ENCODE data around the gene TCAP. TPM values are rescaled to one million over a fixed set of nuclear protein-coding genes. Genes with fewer than 3 reads are reported as not detected.

Gene TCAP
- total and polyA plus RNA-seq, 2 donors (not counting 1 experiment from before 2014, with no cell fraction given): 0.05 to 0.17 TPM

- Histone ChIP-seq H3K36me3 (ENCODE audit: control insufficient read depth, insufficient read depth, low read length) (no peaks in the 10 kb centered on the region), H2AFZ (ENCODE audit: low read length) (no peak overlapping the region), H4K20me1 (ENCODE audit: control insufficient read depth, extremely low read depth, insufficient read depth, low read length) (no peaks in the 10 kb centered on the region)
These were observed 11.4 kb upstream of the TCAP start for GRCh38 chr17:39653662-39654331.

DNA sequence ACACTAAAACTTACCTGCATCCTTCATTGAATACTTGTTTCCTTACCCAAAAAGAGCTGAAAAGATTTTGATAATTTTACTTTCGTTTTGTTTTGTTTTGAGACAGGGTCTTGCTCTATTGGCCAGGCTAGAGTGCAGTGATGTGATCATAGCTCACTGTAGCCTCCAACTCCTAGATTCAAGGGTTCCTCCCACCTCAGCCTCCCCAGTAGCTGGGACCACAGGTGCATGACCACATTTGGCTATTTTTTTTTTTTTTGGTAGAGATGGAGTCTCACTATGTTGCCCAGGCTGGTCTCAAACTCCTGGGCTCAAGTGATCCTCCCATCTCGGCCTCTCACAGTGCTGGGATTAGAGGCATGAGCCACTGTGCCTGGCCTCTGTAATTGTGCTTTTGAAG lies 10.0 kb upstream of the TCAP start:
- no peak overlapping the region for H3K9ac ChIP-seq (ENCODE audit: insufficient read depth, low read length)
- TF ChIP-seq CTCF (conservative IDR thresholded peaks at IDR 0.05 in 1 of 2, IDR thresholded peaks at IDR 0.05 in 1 of 2; ENCODE audit: low read depth in 1 of 2, low read length in 2 of 2) (no peak), EZH2 (IDR thresholded peaks at IDR 0.05; ENCODE audit: low read length, missing control alignments) (no peak)
- H4K20me1 ChIP-seq (ENCODE audit: control insufficient read depth, extremely low read depth, insufficient read depth, low read length): no peaks in the 10 kb centered on the region

More at GRCh38 chr17:39653662-39654331, 11.4 kb upstream of the TCAP start:
- DNase-seq (ENCODE audit: low read depth in 2 of 2): peak in 1 of 2 donors; percentile 37
- H3K9ac ChIP-seq (ENCODE audit: insufficient read depth, low read length): no peak overlapping the region
- H3K79me2 ChIP-seq (ENCODE audit: control insufficient read depth, insufficient read depth, low read length): no peaks in the 10 kb centered on the region
- H3K4me2 ChIP-seq (ENCODE audit: extremely low read depth, insufficient read depth, low read length): no peak overlapping the region
- no peaks in the 10 kb centered on the region for H3K27me3 ChIP-seq (ENCODE audit: control insufficient read depth, insufficient read depth, low read length)
- H3K27ac ChIP-seq (ENCODE audit: insufficient read depth, low read length): no peak overlapping the region
- TF ChIP-seq CTCF (conservative IDR thresholded peaks at IDR 0.05 in 1 of 2, IDR thresholded peaks at IDR 0.05 in 1 of 2; ENCODE audit: low read depth in 1 of 2, low read length in 2 of 2) (peak; percentile 79 to 88), EZH2 (IDR thresholded peaks at IDR 0.05; ENCODE audit: low read length, missing control alignments) (no peak)
- H3K4me1 ChIP-seq (ENCODE audit: control insufficient read depth, extremely low read depth, insufficient read depth, low read length): no peaks in the 10 kb centered on the region
- no peaks in the 10 kb centered on the region for H3K9me3 ChIP-seq (ENCODE audit: control insufficient read depth, insufficient read depth, low read depth, low read length)
- H3K4me3 ChIP-seq (replicated peaks in 1 of 4; ENCODE audit: control extremely low read depth in 1 of 4, insufficient read depth in 1 of 4, low read depth in 3 of 4, low read length in 4 of 4): no peak overlapping the region

GRCh38 chr17:39658346-39658745 lies 6.8 kb upstream of the TCAP start:
- DNase-seq (ENCODE audit: low read depth in 2 of 2): no peak
- H3K4me1 ChIP-seq (ENCODE audit: control insufficient read depth, extremely low read depth, insufficient read depth, low read length): no peaks in the 10 kb centered on the region
- TF ChIP-seq EZH2 (IDR thresholded peaks at IDR 0.05; ENCODE audit: low read length, missing control alignments) (no peak), CTCF (conservative IDR thresholded peaks at IDR 0.05 in 1 of 2, IDR thresholded peaks at IDR 0.05 in 1 of 2; ENCODE audit: low read depth in 1 of 2, low read length in 2 of 2) (no peak)
- H3K4me2 ChIP-seq (ENCODE audit: extremely low read depth, insufficient read depth, low read length): no peak overlapping the region
- peaks cover 10% of the 10 kb centered on the region for H3K36me3 ChIP-seq (ENCODE audit: control insufficient read depth, insufficient read depth, low read length)
- H4K20me1 ChIP-seq (ENCODE audit: control insufficient read depth, extremely low read depth, insufficient read depth, low read length): no peaks in the 10 kb centered on the region
- H3K27ac ChIP-seq (ENCODE audit: insufficient read depth, low read length): no peak overlapping the region
- H3K9me3 ChIP-seq (ENCODE audit: control insufficient read depth, insufficient read depth, low read depth, low read length): no peaks in the 10 kb centered on the region
- H3K79me2 ChIP-seq (ENCODE audit: control insufficient read depth, insufficient read depth, low read length): no peaks in the 10 kb centered on the region
- no peaks in the 10 kb centered on the region for H3K27me3 ChIP-seq (ENCODE audit: control insufficient read depth, insufficient read depth, low read length)
- H3K9ac ChIP-seq (ENCODE audit: insufficient read depth, low read length): no peak overlapping the region
- no peak overlapping the region for H2AFZ ChIP-seq (ENCODE audit: low read length)
- H3K4me3 ChIP-seq (replicated peaks in 1 of 4; ENCODE audit: control extremely low read depth in 1 of 4, insufficient read depth in 1 of 4, low read depth in 3 of 4, low read length in 4 of 4): no peak overlapping the region

More for the DNA sequence above, 10.0 kb upstream of the TCAP start:
- H3K27me3 ChIP-seq (ENCODE audit: control insufficient read depth, insufficient read depth, low read length): no peaks in the 10 kb centered on the region
- H3K79me2 ChIP-seq (ENCODE audit: control insufficient read depth, insufficient read depth, low read length): no peaks in the 10 kb centered on the region
- H3K4me1 ChIP-seq (ENCODE audit: control insufficient read depth, extremely low read depth, insufficient read depth, low read length): no peaks in the 10 kb centered on the region
- H3K27ac ChIP-seq (ENCODE audit: insufficient read depth, low read length): no peak overlapping the region
- no peak overlapping the region for H2AFZ ChIP-seq (ENCODE audit: low read length)
- no peak overlapping the region for H3K4me2 ChIP-seq (ENCODE audit: extremely low read depth, insufficient read depth, low read length)
- no peaks in the 10 kb centered on the region for H3K36me3 ChIP-seq (ENCODE audit: control insufficient read depth, insufficient read depth, low read length)
- no peak for DNase-seq (ENCODE audit: low read depth in 2 of 2)
- no peak overlapping the region for H3K4me3 ChIP-seq (replicated peaks in 1 of 4; ENCODE audit: control extremely low read depth in 1 of 4, insufficient read depth in 1 of 4, low read depth in 3 of 4, low read length in 4 of 4)
- no peaks in the 10 kb centered on the region for H3K9me3 ChIP-seq (ENCODE audit: control insufficient read depth, insufficient read depth, low read depth, low read length)

Data from fibroblast of lung (primary cell).